GM21825 (cell line): ENCODE results near the gene RPTN.

Experiments
- ATAC-seq: cut with Tn5 transposase; IDR thresholded peaks from one replicate; pipeline ENCODE4 v1.9.1; 2021; ENCODE audit warnings: mild to moderate bottlenecking, moderate library complexity; ENCODE audit not compliant: unreplicated experiment

RPTN gene

GRCh38 chr1:152159144-152159543, at the start of gene RPTN:
Gene RPTN (minus strand): TSS chr1:152159228. CDS start chr1:152157889, 1,339 bp downstream.
- ATAC-seq, result no peak

GRCh38 chr1:152198982-152199381, 40.0 kb upstream of the RPTN start:
- no peak for ATAC-seq

- no peak for ATAC-seq
Observed at GRCh38 chr1:152197361-152197941, 38.4 kb upstream of the RPTN start.

- no peak for ATAC-seq
Observed at GRCh38 chr1:152191711-152192110, 32.7 kb upstream of the RPTN start.

- ATAC-seq, result no peak
Observed at GRCh38 chr1:152191260-152191659, 32.2 kb upstream of the RPTN start.

- no peak for ATAC-seq
Observed at GRCh38 chr1:152190589-152190988, 31.6 kb upstream of the RPTN start.

- no peak for ATAC-seq
Observed at GRCh38 chr1:152189657-152190442, 30.8 kb upstream of the RPTN start.

GRCh38 chr1:152188673-152189591, 29.9 kb upstream of the RPTN start:
- no peak for ATAC-seq

GRCh38 chr1:152186556-152187285, 27.7 kb upstream of the RPTN start:
- ATAC-seq, result no peak

GRCh38 chr1:152185544-152186391, 26.7 kb upstream of the RPTN start:
- no peak for ATAC-seq

- ATAC-seq, result no peak
Observed at GRCh38 chr1:152182944-152183361, 23.9 kb upstream of the RPTN start.

GRCh38 chr1:152182431-152182830, 23.4 kb upstream of the RPTN start:
- ATAC-seq, result no peak

- no peak for ATAC-seq
Observed at GRCh38 chr1:152179566-152179965, 20.5 kb upstream of the RPTN start.

GRCh38 chr1:152170287-152170905, 11.4 kb upstream of the RPTN start:
- ATAC-seq, result no peak

GRCh38 chr1:152169366-152170025, 10.5 kb upstream of the RPTN start:
- no peak for ATAC-seq

GRCh38 chr1:152168535-152168868, 9.5 kb upstream of the RPTN start:
- ATAC-seq, result no peak

GRCh38 chr1:152167835-152168534, 9.0 kb upstream of the RPTN start:
- no peak for ATAC-seq

- ATAC-seq, result no peak
Observed at GRCh38 chr1:152166966-152167365, 7.9 kb upstream of the RPTN start.
